ENCODE data around the gene GNG11.

GNG11 gene

DNA sequence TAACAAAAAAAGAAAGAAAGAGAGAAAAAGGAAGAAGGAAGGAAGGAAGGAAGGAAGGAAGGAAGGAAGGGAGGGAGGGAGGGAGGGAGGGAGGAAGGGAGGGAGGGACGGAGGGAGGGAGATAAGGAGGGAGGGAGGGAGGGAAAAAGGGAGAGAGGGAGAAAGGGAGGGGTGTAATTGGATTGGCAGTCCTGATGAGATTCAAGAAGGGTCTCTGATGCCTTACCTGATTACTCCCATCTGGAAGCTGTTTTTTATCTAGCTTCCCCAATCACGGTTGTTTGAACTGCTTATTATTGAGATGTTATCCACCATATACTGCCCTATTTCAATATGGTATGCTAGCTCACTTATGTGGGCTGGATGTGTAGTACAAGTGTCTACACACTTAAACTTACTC is 27.3 kb downstream of the GNG11 start:
- no peak for DNase-seq (ENCODE audit: low read depth, low spot score)
- H3K36me3 ChIP-seq (ENCODE audit: insufficient read depth, insufficient read length, low read length), result no peaks in the 10 kb centered on the region
- H3K4me3 ChIP-seq (ENCODE audit: insufficient read length, low read depth), result no peak overlapping the region
- no peak overlapping the region for H3K9ac ChIP-seq (ENCODE audit: insufficient read length, low read depth)
- no peaks in the 10 kb centered on the region for H3K27me3 ChIP-seq (ENCODE audit: insufficient read depth, insufficient read length)
- H3K9me3 ChIP-seq (ENCODE audit: insufficient read depth, low read length), result no peaks in the 10 kb centered on the region
- TF ChIP-seq SUZ12 (IDR thresholded peaks at IDR 0.05; ENCODE audit: extremely low read depth, insufficient read depth, insufficient read length) (no peak), ZNF274 (IDR thresholded peaks at IDR 0.05; ENCODE audit: low read depth, low read length) (no peak), YY1 (IDR thresholded peaks at IDR 0.05; ENCODE audit: insufficient read depth, insufficient read length) (no peak)
- no peaks in the 10 kb centered on the region for H3K4me1 ChIP-seq (ENCODE audit: insufficient read depth, insufficient read length)

DNA sequence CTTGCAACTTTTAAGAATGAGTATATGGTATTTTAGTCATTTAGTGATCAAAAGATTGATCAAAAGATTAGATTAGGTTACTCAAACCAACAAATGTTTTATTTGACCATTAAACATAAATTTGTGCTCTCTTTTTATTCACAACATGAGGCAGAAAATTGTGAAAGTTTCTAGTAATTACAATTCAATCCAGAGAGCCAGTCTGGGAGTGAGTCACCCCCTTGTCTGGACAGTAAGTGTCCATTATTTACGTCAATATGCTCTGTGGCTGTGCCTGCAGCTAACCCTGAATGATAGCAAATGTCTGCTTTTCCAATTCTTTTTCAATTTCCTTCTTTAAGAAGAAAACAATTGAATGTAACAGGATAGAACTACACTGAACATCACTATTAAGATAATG is 27.9 kb downstream of the GNG11 start:
- no peaks in the 10 kb centered on the region for H3K27me3 ChIP-seq (ENCODE audit: insufficient read depth, insufficient read length)
- H3K4me1 ChIP-seq (ENCODE audit: insufficient read depth, insufficient read length), result no peaks in the 10 kb centered on the region
- no peak overlapping the region for H3K9ac ChIP-seq (ENCODE audit: insufficient read length, low read depth)
- H3K9me3 ChIP-seq (ENCODE audit: insufficient read depth, low read length), result no peaks in the 10 kb centered on the region
- TF ChIP-seq YY1 (IDR thresholded peaks at IDR 0.05; ENCODE audit: insufficient read depth, insufficient read length) (no peak), ZNF274 (IDR thresholded peaks at IDR 0.05; ENCODE audit: low read depth, low read length) (no peak), SUZ12 (IDR thresholded peaks at IDR 0.05; ENCODE audit: extremely low read depth, insufficient read depth, insufficient read length) (no peak)
- no peak for DNase-seq (ENCODE audit: low read depth, low spot score)
- H3K36me3 ChIP-seq (ENCODE audit: insufficient read depth, insufficient read length, low read length), result no peaks in the 10 kb centered on the region
- H3K4me3 ChIP-seq (ENCODE audit: insufficient read length, low read depth), result no peak overlapping the region

DNA sequence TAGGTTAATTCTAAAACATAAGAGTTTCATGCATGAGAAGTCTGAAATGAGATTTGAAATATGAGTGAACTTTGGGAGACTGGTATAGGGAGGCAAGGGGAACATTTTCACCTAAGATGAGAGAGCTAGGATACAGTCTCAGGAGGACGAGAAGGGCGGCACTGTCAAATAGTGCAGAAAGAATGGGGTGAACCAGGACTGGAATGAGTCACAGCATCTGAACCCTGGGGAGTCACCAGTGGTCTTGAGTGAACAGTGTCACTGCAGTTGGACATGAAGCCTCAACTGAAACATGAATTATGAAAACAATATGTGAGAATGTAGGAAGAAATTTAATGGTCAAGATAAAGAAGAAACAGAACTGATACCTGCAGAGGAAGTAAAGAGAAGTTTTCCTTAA is 33.8 kb downstream of the GNG11 start:
- TF ChIP-seq ZNF274 (IDR thresholded peaks at IDR 0.05; ENCODE audit: low read depth, low read length) (no peak), YY1 (IDR thresholded peaks at IDR 0.05; ENCODE audit: insufficient read depth, insufficient read length) (no peak), SUZ12 (IDR thresholded peaks at IDR 0.05; ENCODE audit: extremely low read depth, insufficient read depth, insufficient read length) (no peak)

DNA sequence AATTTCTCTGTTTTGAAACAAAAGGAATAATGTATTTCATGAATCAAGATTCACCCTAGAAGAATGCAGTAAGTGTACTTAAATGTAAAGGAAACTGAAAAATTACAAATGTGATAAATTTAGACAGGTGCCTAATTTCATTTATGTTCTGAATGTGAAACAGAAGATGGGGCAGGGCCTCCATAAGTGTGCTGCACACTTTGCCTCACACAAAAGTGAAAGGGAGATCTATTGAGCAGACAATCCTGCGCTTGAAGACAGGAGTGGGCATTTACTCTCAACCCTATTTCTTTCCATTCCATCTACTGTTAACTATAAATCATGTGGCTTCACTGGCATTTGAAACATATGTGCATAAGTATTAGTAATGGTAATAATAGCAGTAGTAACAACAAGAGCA is 36.2 kb downstream of the GNG11 start:
- TF ChIP-seq YY1 (IDR thresholded peaks at IDR 0.05; ENCODE audit: insufficient read depth, insufficient read length) (no peak), SUZ12 (IDR thresholded peaks at IDR 0.05; ENCODE audit: extremely low read depth, insufficient read depth, insufficient read length) (no peak), ZNF274 (IDR thresholded peaks at IDR 0.05; ENCODE audit: low read depth, low read length) (no peak)
- Histone ChIP-seq H3K9ac (ENCODE audit: insufficient read length, low read depth) (no peak overlapping the region), H3K4me3 (ENCODE audit: insufficient read length, low read depth) (no peak overlapping the region), H3K27me3 (ENCODE audit: insufficient read depth, insufficient read length) (no peaks in the 10 kb centered on the region), H3K9me3 (ENCODE audit: insufficient read depth, low read length) (no peaks in the 10 kb centered on the region), H3K4me1 (ENCODE audit: insufficient read depth, insufficient read length) (no peaks in the 10 kb centered on the region), H3K36me3 (ENCODE audit: insufficient read depth, insufficient read length, low read length) (no peaks in the 10 kb centered on the region)
- DNase-seq (ENCODE audit: low read depth, low spot score), result no peak

More for the DNA sequence above, 33.8 kb downstream of the GNG11 start:
- no peak for DNase-seq (ENCODE audit: low read depth, low spot score)
- no peaks in the 10 kb centered on the region for H3K27me3 ChIP-seq (ENCODE audit: insufficient read depth, insufficient read length)
- H3K9ac ChIP-seq (ENCODE audit: insufficient read length, low read depth), result no peak overlapping the region
- H3K4me3 ChIP-seq (ENCODE audit: insufficient read length, low read depth), result no peak overlapping the region
- H3K36me3 ChIP-seq (ENCODE audit: insufficient read depth, insufficient read length, low read length), result no peaks in the 10 kb centered on the region
- H3K4me1 ChIP-seq (ENCODE audit: insufficient read depth, insufficient read length), result no peaks in the 10 kb centered on the region
- H3K9me3 ChIP-seq (ENCODE audit: insufficient read depth, low read length), result no peaks in the 10 kb centered on the region

DNA sequence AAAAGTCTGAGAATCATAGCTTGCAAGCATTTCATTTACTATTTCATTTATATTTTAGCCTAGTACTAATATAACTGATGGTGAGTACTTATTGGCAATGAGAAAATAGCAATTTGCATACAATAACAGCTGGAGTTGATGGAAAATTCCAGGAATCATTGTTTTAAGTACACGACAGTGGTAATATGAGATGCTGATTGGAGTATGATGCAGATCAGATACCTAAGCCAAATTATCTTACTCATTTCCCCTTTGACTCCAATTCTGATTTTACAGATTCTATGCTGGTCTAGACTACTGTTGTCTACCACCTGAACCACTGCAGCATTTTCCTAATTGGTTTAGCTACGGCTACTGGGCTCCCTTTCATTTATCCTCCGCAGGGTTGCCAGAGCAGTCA is 36.7 kb downstream of the GNG11 start:
- H3K9me3 ChIP-seq (ENCODE audit: insufficient read depth, low read length), result no peaks in the 10 kb centered on the region

DNA sequence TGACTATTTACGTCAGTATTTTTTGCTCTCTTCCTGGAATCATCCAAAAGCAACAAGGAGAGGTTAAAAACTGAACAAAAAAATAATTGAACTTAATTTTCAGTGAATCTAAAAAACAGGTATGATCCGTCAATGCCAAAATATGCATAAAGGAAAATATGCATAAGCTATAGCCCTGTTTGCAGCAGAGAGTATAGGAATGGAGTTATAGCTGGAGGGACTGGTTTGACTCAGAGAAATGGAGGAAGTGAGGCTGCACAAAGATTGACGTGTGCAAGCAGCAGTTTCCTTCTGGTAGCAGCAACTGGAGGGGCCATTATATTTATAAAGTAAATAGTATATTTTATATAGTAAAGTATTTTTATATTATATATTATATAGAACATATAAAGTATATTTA is 37.1 kb downstream of the GNG11 start:
- no peaks in the 10 kb centered on the region for H3K27me3 ChIP-seq (ENCODE audit: insufficient read depth, insufficient read length)
- no peak overlapping the region for H3K9ac ChIP-seq (ENCODE audit: insufficient read length, low read depth)
- DNase-seq (ENCODE audit: low read depth, low spot score), result no peak
- TF ChIP-seq ZNF274 (IDR thresholded peaks at IDR 0.05; ENCODE audit: low read depth, low read length) (no peak), YY1 (IDR thresholded peaks at IDR 0.05; ENCODE audit: insufficient read depth, insufficient read length) (no peak), SUZ12 (IDR thresholded peaks at IDR 0.05; ENCODE audit: extremely low read depth, insufficient read depth, insufficient read length) (no peak)
- no peaks in the 10 kb centered on the region for H3K4me1 ChIP-seq (ENCODE audit: insufficient read depth, insufficient read length)
- H3K4me3 ChIP-seq (ENCODE audit: insufficient read length, low read depth), result no peak overlapping the region
- H3K9me3 ChIP-seq (ENCODE audit: insufficient read depth, low read length), result no peaks in the 10 kb centered on the region
- no peaks in the 10 kb centered on the region for H3K36me3 ChIP-seq (ENCODE audit: insufficient read depth, insufficient read length, low read length)

More for the DNA sequence above, 36.7 kb downstream of the GNG11 start:
- Histone ChIP-seq H3K4me3 (ENCODE audit: insufficient read length, low read depth) (no peak overlapping the region), H3K9ac (ENCODE audit: insufficient read length, low read depth) (no peak overlapping the region), H3K27me3 (ENCODE audit: insufficient read depth, insufficient read length) (no peaks in the 10 kb centered on the region), H3K4me1 (ENCODE audit: insufficient read depth, insufficient read length) (no peaks in the 10 kb centered on the region), H3K36me3 (ENCODE audit: insufficient read depth, insufficient read length, low read length) (no peaks in the 10 kb centered on the region)
- TF ChIP-seq ZNF274 (IDR thresholded peaks at IDR 0.05; ENCODE audit: low read depth, low read length), result no peak
- TF ChIP-seq YY1 (IDR thresholded peaks at IDR 0.05; ENCODE audit: insufficient read depth, insufficient read length), result no peak
- TF ChIP-seq SUZ12 (IDR thresholded peaks at IDR 0.05; ENCODE audit: extremely low read depth, insufficient read depth, insufficient read length), result no peak
- no peak for DNase-seq (ENCODE audit: low read depth, low spot score)

DNA sequence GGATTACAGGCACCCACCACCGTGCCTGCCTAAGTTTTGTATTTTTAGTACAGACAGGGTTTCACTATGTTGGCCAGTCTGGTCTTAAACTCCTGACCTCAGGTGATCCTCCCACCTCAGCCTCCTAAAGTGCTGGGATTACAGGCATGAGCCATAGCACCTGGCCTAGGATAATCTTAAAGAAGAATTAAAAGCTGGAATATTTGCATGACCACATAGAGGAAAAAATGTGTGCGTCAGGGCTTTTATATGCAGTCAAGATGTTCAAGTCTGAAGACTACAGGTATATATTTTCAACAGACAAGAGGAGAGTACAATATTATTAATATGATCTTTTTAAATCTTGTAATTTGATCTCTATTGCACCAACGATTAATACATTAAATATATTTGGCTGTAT is 39.5 kb downstream of the GNG11 start:
- Histone ChIP-seq H3K36me3 (ENCODE audit: insufficient read depth, insufficient read length, low read length) (no peaks in the 10 kb centered on the region), H3K9ac (ENCODE audit: insufficient read length, low read depth) (no peak overlapping the region), H3K4me1 (ENCODE audit: insufficient read depth, insufficient read length) (no peaks in the 10 kb centered on the region), H3K27me3 (ENCODE audit: insufficient read depth, insufficient read length) (no peaks in the 10 kb centered on the region), H3K9me3 (ENCODE audit: insufficient read depth, low read length) (no peaks in the 10 kb centered on the region), H3K4me3 (ENCODE audit: insufficient read length, low read depth) (no peak overlapping the region)
- no peak for DNase-seq (ENCODE audit: low read depth, low spot score)
- TF ChIP-seq ZNF274 (IDR thresholded peaks at IDR 0.05; ENCODE audit: low read depth, low read length) (no peak), YY1 (IDR thresholded peaks at IDR 0.05; ENCODE audit: insufficient read depth, insufficient read length) (no peak), SUZ12 (IDR thresholded peaks at IDR 0.05; ENCODE audit: extremely low read depth, insufficient read depth, insufficient read length) (no peak)

DNA sequence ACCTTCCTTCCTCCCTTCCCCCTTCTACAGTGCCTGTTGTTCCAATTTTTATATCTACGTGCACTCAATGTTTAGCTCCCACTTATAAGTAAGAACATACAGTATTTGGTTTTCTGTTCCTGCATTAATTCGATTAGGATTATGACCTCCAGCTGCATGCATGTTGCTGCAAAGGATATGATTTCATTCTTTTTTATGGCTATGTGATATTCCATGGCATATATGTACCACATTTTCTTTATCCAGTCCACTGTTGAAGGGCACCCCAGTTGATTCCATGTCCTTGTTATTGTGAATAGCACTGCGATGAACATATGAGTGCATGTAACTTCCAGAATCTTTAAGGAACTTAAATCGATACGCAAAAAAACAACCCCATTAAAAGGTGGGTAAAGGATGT is 42.7 kb downstream of the GNG11 start:
- no peaks in the 10 kb centered on the region for H3K9me3 ChIP-seq (ENCODE audit: insufficient read depth, low read length)
- H3K36me3 ChIP-seq (ENCODE audit: insufficient read depth, insufficient read length, low read length), result no peaks in the 10 kb centered on the region
- DNase-seq (ENCODE audit: low read depth, low spot score), result no peak
- no peaks in the 10 kb centered on the region for H3K27me3 ChIP-seq (ENCODE audit: insufficient read depth, insufficient read length)
- H3K4me1 ChIP-seq (ENCODE audit: insufficient read depth, insufficient read length), result no peaks in the 10 kb centered on the region
- no peak overlapping the region for H3K9ac ChIP-seq (ENCODE audit: insufficient read length, low read depth)
- TF ChIP-seq ZNF274 (IDR thresholded peaks at IDR 0.05; ENCODE audit: low read depth, low read length), result no peak
- TF ChIP-seq SUZ12 (IDR thresholded peaks at IDR 0.05; ENCODE audit: extremely low read depth, insufficient read depth, insufficient read length), result no peak
- TF ChIP-seq YY1 (IDR thresholded peaks at IDR 0.05; ENCODE audit: insufficient read depth, insufficient read length), result no peak
- no peak overlapping the region for H3K4me3 ChIP-seq (ENCODE audit: insufficient read length, low read depth)
